Spleen (tissue), 7 donors: Measurements from ENCODE around the gene KIF26B.
"Not testable (repeated sequence)": the region's sequence is repeated elsewhere in the genome, so short reads cannot be mapped to it uniquely, and the experiment has no call there.

Experiments
- CTCF ChIP-seq, 11 experiments: fragments of 200-600 bp in 7 of 11; fragments of 450-650 bp in 4 of 11; sonication (generic) in 4 of 11; IDR thresholded peaks in 8 of 11; conservative IDR thresholded peaks in 3 of 11; 1 replicate in 7 of 11; 2 replicates in 4 of 11; pipeline versions ENCODE4 v1.4.0 to v1.8.0; 2016 to 2021; ENCODE audit warnings: antibody characterized with exemption in 11 of 11, inconsistent platforms in 4 of 11, mild to moderate bottlenecking in 1 of 11
- POLR2AphosphoS5 ChIP-seq, 3 donors: sonication (generic); formaldehyde crosslinking; IDR thresholded peaks; one replicate each; pipeline ENCODE4 v1.5.1; 2017; ENCODE audit warnings: antibody characterized with exemption in 3 of 3
- donor health status: DM: no; HTN: no; CAD: no; lungs with moderate emphysema.
- donor health status: DM: no; HTN: no; CAD: no.
- donor health status: DM: no; HTN: no; CAD: no.

GRCh38 chr1:245359101-245359680, 204.4 kb downstream of the KIF26B start:
- TF ChIP-seq POLR2AphosphoS5 (IDR thresholded peaks at IDR 0.05); CTCF (IDR thresholded peaks at IDR 0.05 in 8 of 11, conservative IDR thresholded peaks at IDR 0.05 in 3 of 11): not testable (repeated sequence)
